ENCODE measurements around the gene ANKDD1B.

ANKDD1B gene

GRCh38 chr5:75616971-75617621, 5.8 kb downstream of the ANKDD1B start:
- no peak for DNase-seq

- DNase-seq, result no peak
Observed at GRCh38 chr5:75617736-75618352, 6.6 kb downstream of the ANKDD1B start.

DNA sequence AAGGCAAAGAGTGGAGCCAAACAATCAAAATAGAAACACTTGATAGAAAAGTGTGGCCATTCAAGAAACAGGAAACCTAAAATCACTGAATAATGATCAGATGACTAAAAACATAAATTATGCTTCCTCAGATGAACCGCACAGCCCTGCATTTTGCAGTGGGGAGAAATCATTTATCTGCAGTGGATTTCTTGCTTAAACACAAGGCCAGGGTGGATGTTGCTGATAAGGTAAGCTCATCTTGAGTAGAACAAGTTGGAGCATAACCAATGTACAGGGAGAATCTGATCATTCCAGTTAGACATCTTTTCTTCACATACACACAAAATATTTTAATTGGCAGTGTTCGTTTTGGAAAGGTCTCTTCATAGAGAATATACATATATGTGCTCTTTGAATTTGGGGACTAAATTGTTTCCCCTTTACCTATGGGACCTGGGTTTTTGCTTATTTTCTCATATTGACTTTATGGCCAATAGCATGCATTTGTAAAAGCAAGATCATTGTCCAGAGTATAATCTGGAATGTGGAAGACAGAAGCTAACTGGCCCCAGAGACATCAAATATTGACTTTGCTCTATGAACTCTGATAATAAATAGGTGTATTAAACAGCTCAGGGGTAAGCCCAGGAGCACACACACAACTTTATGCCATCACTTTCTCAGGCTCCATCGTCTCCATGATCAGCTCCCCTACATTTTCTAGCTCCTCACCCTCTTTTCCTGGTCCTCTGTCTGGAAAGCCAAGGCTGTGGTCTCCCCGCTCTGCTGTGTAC, 9.1 kb downstream of the ANKDD1B start:
- no peak for DNase-seq

- DNase-seq, result no peak
Observed at GRCh38 chr5:75622564-75622963, 11.3 kb downstream of the ANKDD1B start.

GRCh38 chr5:75623846-75624245, 12.6 kb downstream of the ANKDD1B start:
- no peak for DNase-seq

DNA sequence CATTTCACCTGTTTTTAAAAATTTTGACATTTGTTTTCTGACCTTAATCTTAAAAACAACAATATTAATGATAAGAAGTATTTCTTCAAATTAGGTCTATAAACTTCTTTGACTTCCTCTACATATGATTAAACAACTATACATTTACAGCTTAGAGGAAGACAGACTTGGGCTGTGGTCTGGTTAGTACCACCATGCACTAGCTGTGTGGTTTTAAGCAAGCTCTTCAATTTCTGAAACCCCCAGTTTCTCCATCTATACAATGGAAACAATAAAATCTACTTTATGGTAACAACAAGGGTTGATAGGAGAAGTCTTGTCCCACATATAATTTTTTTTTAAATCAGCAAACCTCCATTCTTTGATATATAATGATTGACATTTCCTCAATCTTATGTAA, 15.7 kb downstream of the ANKDD1B start:
- no peak for DNase-seq

- DNase-seq, result no peak
Observed at GRCh38 chr5:75627801-75628200, 16.5 kb downstream of the ANKDD1B start.

DNA sequence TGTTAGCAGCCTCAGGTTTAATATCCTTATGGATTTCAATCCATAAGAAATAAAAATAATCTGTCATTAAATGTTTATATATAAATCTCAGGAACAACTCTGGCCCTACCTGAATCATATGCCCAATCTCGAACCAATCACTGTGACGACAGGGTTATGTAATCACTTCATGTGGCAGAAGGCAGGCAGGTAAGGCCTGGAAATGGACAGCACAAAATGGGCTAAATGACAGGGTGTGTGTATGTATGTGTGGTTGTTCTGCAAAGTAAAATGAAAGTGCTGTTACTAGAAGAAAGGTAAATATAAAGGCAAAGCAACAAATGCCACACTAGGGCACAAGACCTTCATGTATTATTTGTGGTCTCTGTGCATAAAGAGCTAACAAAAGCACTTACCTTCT, 19.6 kb downstream of the ANKDD1B start:
- DNase-seq, result no peak

- DNase-seq, result no peak
Observed at GRCh38 chr5:75632321-75632720, 21.1 kb downstream of the ANKDD1B start.

DNA sequence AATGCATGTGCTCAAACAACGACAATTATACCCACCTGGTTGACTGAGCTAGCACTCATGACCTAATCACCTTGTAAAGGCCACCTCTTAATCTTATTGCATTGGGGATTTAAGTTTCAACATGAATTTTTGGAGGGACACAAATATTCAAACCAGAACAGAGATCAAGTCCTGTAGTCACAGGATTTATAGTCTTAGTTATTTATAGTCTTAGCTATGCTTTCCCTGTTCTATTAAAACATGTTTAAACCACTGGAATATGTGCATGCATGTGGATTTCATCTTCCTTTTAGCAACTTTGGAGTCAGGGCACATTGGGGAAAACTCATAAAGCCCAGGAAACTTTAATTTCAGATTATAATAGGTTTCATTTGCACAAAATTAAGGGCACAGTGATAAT, 26.7 kb downstream of the ANKDD1B start:
- no peak for DNase-seq

GRCh38 chr5:75639535-75640311, 28.5 kb downstream of the ANKDD1B start:
- no peak for DNase-seq

GRCh38 chr5:75640395-75640794, 29.1 kb downstream of the ANKDD1B start:
- DNase-seq, result no peak

- no peak for DNase-seq
Observed at GRCh38 chr5:75640826-75641225, 29.6 kb downstream of the ANKDD1B start.

DNA sequence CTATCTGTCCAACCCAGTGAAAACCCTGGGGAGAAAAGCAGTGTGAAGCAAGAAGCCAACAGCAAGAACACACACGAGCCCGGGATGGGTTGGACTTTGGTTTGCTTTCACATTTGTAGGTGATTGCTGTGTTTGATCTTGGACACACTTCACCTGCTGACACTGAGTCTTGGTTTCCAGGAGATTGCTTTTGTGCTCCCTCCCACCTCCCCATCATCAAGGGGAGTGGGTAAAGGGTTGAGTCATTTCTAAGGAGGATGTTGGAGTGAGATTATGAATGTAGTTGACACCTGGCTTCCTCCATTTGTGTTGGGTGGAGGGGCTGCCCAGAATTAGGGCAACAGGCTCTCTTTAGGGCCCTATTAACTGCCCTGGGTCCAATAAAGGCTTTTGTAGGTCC, 37.5 kb downstream of the ANKDD1B start:
- DNase-seq, result no peak

- no peak for DNase-seq
Observed at GRCh38 chr5:75651575-75652238, 40.5 kb downstream of the ANKDD1B start.

- no peak for DNase-seq
Observed at GRCh38 chr5:75653521-75653920, 42.3 kb downstream of the ANKDD1B start.

GRCh38 chr5:75654693-75655295, 43.5 kb downstream of the ANKDD1B start:
- DNase-seq, result no peak

DNA sequence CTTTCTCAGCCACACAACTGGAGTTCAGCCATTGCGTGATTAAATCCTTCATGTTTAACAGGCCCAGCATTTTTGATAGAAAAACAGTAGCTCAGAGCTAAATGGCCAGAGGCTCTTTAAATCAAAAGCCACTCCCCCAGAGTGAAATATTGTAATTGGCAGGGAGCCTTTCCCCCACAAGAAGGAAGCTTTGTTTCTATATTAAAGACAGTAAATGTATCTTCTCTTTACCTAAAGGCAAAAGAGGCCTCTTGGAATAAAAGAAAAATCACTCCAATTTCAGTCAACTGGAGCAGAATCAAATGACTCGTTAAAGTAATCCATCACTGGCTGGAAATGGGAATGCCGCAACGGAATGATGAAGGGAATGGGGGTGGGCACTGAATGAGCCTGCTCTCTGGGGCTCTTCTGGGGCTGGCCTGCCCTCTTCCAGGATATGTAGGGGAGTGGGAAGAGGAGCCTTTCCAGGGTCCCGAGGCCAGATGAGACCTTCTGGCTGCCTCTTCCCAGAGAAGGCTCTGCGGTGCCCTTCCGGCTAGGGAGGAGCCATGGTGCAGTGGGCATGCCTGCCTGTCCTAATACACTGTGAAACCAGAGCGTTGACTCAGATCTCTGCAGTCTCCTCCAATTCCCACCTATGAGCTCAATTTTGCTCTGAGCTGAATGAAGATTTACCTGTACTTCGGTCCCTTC, 45.2 kb downstream of the ANKDD1B start:
- no peak for DNase-seq

- DNase-seq, result no peak
Observed at GRCh38 chr5:75659791-75660450, 48.7 kb downstream of the ANKDD1B start.

GRCh38 chr5:75660678-75661465, 49.6 kb downstream of the ANKDD1B start:
- no peak for DNase-seq
